ENCODE measurements around the gene METTL24.
"Not testable (repeated sequence)": the region's sequence is repeated elsewhere in the genome, so short reads cannot be mapped to it uniquely, and the experiment has no call there.

METTL24 gene

GRCh38 chr6:110363748-110364147, 5.6 kb upstream of the METTL24 start:
- DNase-seq (ENCODE audit: low read depth, low spot score), result no peak

GRCh38 chr6:110360676-110361075, 2.5 kb upstream of the METTL24 start:
- DNase-seq (ENCODE audit: low read depth, low spot score), result no peak

DNA sequence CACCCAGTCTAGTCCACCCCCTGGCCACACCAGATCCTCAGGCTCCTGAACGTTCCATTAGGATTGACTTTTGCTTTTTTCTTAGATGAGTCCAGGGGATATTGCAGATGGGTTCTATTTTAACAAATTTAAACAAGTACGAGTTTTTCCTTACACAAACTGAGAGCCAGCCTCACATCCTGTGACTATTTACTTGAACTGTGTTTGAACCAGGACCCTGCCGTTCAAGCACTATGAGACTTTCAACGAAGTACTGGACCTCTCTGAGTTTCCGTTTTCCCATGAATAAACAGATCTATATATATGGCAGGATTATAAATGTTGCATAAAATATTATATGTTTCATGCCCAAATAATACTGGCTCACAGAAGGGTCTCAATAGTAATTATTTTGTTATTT, 1.4 kb upstream of the METTL24 start:
- peak; percentile 24 for DNase-seq (ENCODE audit: low read depth, low spot score)

- no peak for DNase-seq (ENCODE audit: low read depth, low spot score)
Measured at GRCh38 chr6:110358553-110359160, 508 bp upstream of the METTL24 start.

- no peak for DNase-seq (ENCODE audit: low read depth, low spot score)
Measured at GRCh38 chr6:110357298-110357663, 868 bp downstream of the METTL24 start.

GRCh38 chr6:110356778-110357177, 1.4 kb downstream of the METTL24 start:
- DNase-seq (ENCODE audit: low read depth, low spot score), result no peak

DNA sequence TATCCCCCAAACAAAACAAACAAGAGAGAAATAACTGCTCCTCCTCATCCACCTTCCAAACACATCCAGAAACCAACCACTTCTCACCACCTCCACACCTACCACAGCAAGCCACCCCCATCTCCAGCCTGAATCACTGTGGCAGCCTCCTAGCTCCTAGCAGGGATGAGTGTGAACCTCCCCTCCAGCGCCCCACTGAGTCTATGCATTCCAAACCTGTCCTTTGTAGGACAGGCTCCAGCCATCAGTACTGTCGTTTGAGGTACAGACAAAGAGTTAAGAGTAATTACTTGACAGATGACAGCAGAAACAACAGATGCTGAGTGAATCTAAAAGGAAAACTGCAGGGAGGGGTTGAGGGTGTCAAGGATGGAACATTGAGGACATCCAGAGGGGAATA, 2.4 kb downstream of the METTL24 start:
- DNase-seq (ENCODE audit: low read depth, low spot score), result no peak

- DNase-seq (ENCODE audit: low read depth, low spot score), result no peak
Measured at GRCh38 chr6:110355022-110355421, 3.1 kb downstream of the METTL24 start.

GRCh38 chr6:110354153-110354552, 4.0 kb downstream of the METTL24 start:
- DNase-seq (ENCODE audit: low read depth, low spot score), result no peak

- DNase-seq (ENCODE audit: low read depth, low spot score), result no peak
Measured at GRCh38 chr6:110353457-110354001, 4.6 kb downstream of the METTL24 start.

DNA sequence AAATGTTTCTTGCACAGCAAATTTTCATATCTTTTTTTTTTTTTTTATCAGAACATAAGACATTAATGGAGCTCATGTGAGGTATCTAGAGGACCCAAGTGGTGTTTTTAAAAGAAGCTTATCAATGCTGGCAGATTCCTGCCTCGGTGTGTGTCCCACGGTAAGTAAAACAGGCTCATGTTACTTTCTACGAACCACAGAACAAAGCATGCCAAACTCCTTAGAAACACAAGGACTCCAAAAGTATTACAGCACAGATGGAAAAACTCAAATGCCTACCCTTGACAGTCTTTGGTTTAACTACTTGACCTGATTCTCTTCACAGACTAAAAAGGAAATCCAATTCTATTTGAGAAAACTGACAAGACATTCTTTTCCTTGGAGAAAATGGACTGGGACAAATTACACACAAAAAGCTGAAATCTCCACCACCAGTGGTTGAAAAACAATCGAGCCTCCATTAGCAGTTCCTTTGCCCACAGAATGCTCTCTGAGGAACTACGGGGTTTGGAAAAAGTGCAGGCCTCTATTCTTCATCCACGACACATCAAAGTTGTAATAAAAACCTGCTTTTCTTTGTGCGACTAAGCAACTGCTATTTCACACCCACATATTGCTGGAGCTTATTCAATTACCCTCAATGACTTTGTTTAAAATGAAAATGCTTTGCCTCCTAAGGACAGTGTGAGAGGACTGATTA, 5.4 kb downstream of the METTL24 start:
- DNase-seq (ENCODE audit: low read depth, low spot score), result no peak

GRCh38 chr6:110351986-110352385, 6.2 kb downstream of the METTL24 start:
- DNase-seq (ENCODE audit: low read depth, low spot score), result no peak

DNA sequence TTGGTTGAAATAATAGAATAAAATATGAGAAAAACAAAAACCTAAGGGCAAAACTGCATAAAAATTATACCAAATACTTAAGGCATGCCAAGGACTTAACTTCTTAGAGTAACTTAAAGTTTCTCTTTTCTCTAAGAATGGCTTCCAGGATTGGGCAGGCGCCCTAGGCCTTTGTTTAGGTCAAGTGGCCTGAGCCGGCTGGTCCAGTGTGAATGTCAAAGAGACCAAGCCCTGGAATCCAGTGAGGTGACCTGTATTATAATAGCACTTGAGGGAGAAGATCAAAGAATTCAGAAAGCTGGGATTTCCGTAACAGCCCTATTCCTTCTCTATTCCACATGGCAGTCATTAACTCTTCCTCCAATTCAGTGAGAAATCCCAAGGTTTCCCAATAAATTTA, 6.6 kb downstream of the METTL24 start:
- no peak for DNase-seq (ENCODE audit: low read depth, low spot score)

- not testable (repeated sequence) for DNase-seq (ENCODE audit: low read depth, low spot score)
Measured at GRCh38 chr6:110350593-110350992, 7.6 kb downstream of the METTL24 start.

DNA sequence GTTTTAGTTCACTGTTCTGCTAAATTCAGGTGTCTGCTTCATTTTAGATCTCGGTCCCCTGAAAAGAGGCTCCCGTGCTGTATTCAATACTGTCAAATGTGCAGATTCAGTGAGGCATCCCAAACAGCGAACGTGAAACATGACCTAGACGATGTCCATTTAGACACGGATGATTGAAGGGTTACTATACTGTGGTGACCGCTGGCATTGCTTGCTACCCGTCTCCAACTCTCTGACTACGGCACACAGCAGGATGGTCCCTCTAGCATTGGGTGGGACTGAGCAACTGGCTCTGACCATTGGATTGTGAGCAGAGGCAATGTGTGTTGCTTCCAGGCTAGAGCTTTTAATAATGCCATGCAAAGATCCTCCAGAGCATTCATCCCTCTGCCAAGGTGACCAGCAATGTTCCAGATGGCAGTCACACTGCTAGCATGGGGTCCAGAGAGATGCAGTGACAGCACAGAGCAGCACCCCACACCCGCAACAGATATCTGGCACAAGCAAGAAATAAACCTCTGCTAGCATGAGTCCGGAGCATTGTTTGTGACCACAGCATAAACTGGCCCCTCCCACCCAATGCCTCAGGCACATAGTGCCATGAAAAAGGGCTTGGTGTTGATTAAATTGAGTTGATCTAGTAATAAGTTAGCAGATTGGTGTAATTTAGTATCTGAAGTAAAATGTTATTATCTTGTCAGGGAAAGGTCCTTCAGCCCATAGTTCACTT, 9.0 kb downstream of the METTL24 start:
- no peak for DNase-seq (ENCODE audit: low read depth, low spot score)

GRCh38 chr6:110345025-110345424, 13.1 kb downstream of the METTL24 start:
- DNase-seq (ENCODE audit: low read depth, low spot score), result no peak

- no peak for DNase-seq (ENCODE audit: low read depth, low spot score)
Measured at GRCh38 chr6:110342759-110343158, 15.4 kb downstream of the METTL24 start.

GRCh38 chr6:110341663-110342596, 16.2 kb downstream of the METTL24 start:
- no peak for DNase-seq (ENCODE audit: low read depth, low spot score)

DNA sequence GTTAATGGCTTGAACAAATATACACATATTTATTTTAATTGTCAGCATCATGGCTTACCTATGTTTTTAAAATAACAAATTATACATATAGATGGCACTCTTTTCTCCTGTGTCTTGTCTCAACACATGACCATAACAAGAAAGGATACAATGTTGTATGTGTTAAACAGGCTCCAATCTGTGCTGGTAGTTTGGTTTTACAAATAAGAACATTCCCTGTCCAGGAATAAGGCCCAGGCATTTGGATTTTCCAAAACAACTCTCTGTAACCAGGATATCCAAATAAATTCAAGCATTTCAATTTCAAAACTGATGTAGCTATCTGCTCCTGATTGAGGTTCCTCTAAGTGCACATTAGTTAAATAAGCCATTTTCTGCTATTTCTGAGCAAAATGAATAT, 17.1 kb downstream of the METTL24 start:
- DNase-seq (ENCODE audit: low read depth, low spot score), result no peak

DNA sequence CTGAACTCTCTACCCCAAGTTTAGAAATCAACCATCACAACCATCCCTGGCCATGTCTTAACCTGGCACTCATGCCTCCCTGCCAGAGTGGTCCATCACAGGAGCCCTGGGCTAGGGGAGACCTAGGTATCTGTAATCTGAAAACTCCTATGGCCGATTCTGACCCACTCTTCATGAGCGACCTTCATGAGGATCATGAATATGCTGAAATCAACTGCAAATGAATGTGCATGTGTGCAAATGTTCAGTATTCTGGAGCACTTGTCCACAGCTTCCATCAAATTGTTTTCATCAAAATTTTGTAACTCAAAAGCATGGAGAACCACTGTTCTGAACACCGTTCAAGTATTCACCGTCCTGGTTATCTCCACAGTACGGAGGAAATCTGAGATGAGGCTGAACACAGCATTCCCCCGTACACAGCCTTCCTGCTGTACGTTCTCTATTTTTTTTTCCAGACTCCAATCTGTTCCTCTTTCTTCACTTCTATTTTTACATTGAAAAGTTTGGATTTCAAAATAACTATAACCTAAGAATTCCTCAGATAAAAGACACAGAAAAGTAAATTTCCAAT, 17.7 kb downstream of the METTL24 start:
- no peak for DNase-seq (ENCODE audit: low read depth, low spot score)

- DNase-seq (ENCODE audit: low read depth, low spot score), result no peak
Measured at GRCh38 chr6:110338820-110339470, 19.2 kb downstream of the METTL24 start.

Measured in smooth muscle cell of the brain vasculature (primary cell).